GM18858 (cell line): Measurements from ENCODE around the gene UBL7.
"Not testable (repeated sequence)": the region's sequence is repeated elsewhere in the genome, so short reads cannot be mapped to it uniquely, and the experiment has no call there.

Experiments used
- ATAC-seq: cut with Tn5 transposase; IDR thresholded peaks from one replicate; pipeline ENCODE4 v1.9.1; 2021; ENCODE audit not compliant: unreplicated experiment

UBL7 gene

DNA sequence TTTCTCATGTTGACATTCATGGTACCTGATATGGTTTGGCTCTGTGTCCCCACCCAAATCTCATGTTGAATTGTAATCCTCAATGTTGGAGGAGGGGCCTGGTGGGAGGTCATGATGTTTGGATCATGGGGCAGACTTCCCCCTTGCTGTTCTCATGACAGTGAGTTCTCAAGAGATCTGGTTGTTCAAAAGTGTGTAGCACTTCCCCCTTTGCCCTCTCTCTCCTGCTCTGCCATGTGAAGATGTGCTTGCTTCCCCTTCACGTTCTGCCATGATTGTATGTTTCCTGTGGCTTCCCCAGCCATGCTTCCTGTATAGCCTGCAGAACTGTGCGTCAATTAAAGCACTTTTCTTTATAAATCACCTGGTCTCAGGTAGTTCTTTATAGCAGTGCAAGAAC lies 3.3 kb upstream of the UBL7 start:
- no peak for ATAC-seq

DNA sequence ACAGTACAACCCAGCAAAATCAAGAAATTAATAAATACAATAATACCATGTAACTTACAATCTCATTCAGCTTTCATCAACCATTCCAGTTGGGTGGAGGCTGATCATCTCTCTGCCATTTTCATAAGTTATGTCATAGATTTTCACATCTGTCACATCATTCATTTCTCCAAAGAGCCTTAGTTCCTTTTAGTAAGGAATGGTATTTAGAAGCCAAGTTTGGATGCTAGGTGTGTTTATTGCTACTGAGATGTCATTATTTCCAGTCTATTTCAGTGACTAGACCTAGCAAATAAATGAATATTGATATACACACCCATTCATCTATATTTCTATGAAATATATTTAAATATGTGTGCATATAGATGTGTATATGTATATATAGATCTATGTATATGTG lies 2.7 kb upstream of the UBL7 start:
- no peak for ATAC-seq

GRCh38 chr15:74461847-74462511 lies 1.0 kb upstream of the UBL7 start:
- no peak for ATAC-seq

DNA sequence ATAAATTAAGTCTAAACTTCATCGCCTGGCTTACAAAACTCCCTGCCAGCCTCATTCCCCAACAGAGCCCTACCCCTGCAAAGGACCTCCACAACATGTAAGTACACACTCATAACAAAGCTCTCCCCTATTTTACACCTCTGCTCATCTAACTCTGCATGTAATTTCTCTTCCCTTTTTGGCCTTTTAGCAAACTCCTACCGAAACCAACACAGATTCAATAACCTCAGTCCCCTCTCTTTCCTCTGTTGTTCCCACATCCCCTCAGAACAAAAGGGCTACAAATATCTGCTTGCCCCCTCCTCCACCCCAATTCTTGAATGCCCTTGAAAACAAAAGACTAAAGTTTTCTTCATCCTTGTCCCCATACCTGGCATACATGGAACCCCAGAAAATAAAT lies 662 bp downstream of the UBL7 start:
- no peak for ATAC-seq

GRCh38 chr15:74459798-74460197 lies 1.2 kb downstream of the UBL7 start:
- not testable (repeated sequence) for ATAC-seq

- no peak for ATAC-seq
Measured at GRCh38 chr15:74458473-74458872, 2.5 kb downstream of the UBL7 start.

DNA sequence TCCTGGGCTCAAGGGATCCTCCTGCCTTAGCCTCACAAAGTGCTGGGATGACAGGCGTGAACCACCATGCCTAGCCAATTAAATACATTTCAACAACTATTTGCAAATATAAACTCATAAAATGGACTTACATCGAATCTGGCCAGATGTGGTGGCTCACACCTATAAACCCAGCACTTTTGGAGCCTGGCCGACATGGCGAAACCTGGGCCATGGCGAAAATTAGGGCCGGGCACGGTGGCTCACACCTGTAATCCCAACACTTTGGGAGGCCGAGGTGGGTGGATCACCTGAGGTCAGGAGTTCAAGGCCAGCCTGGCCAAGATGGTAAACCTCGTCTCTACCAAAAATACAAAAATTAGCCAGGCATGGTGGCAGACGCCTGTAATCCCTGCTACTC lies 3.9 kb downstream of the UBL7 start:
- ATAC-seq: not testable (repeated sequence)

DNA sequence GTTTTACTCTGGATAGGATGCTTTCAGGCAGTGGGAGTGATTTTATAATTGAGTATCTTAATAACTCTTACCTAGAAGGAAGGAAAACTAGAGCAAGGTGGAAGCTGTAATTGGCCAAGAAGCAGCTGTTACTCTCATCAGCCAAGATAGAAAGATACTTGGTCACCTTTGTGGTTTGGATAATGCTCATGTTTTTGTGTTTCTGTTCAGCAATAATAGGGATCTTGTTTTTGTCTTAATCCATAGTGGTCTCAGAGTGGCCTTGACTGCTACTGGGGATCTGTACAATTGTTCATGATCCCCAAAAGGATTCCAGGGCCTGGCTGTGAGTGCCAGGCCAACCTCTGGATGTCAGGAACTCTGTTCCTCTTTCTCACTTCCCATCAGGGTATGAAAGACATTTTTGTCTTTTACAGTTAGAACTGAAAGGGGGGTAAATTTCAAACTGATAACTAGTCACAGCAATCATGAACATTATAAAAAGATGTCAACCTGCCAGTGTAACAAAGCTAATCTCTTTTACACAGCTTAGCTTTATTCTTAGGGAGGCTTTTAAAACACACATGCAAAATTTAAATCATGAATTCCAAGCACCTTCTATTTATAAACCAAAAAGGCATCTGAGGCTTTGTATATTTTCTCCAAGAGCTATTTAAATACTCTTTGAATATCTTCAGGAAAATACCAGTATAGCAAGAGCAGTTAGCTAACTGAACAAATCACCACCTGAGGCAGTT lies 6.0 kb downstream of the UBL7 start:
- ATAC-seq: no peak

- ATAC-seq: no peak
Measured at GRCh38 chr15:74453925-74454763, 6.8 kb downstream of the UBL7 start.

DNA sequence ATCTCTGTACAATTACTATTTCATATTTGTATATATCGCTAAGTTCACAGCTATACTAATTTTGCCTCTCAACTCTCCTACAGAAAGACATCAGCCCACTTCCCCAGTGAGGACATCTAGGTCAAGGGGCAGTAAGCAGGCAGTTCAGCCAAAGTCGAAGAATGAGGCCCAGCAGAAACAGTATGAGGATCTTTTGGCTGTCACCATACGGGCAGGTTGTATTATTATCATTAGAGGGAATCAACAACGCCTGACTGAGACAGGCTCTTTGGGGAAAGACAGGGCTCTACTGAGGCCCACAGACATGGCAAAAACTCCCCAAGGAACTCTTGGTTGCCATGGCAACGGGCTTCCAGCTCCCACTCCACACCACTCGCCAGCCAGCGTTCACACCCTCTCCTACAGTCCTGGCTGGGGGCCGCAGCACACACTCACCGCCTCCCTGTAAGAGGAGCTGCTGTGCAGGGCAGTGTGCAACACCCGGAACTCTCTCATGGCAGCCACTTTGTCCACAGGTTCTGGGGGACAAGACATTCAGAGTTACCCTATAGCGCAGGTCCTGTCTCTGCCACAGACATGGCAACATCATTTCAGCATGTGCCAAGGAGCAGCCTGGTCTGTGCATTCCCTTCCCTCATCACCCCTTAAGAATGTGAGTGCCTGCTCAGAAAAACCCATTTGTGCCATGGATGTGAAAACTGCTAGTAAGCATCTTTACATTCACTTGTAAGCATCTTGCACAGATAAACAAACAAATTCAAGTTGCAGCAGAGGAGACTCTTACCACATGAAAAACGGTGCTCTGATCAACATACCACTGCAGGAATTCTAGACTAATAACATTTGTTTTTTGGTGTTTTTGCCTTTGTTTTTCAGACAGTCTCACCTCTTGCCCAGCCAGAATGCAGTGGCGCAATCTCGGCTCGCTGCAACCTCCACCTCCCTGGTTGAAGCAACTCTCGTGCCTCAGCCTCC lies 8.8 kb downstream of the UBL7 start:
- no peak for ATAC-seq

DNA sequence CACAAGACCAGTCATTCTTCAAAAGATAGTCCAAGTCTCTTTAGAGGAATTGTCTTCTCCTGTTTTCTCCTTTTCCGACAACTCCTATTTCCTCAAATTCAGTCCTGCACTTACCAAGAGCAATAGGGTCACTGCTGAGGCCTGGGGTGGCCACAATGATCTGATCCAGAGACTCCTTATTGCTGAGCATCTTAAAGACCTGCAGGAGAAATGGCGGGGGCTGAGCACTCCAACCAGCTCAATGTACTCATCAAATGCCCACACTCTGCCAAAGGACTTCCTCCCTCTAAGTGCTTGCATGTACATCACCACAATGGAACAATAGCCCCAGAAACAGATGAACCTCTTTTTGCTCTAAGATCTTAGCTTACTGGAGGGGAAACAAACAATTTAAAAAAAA lies 9.6 kb downstream of the UBL7 start:
- no peak for ATAC-seq

- ATAC-seq: no peak
Measured at GRCh38 chr15:74449643-74450205, 11.2 kb downstream of the UBL7 start.

DNA sequence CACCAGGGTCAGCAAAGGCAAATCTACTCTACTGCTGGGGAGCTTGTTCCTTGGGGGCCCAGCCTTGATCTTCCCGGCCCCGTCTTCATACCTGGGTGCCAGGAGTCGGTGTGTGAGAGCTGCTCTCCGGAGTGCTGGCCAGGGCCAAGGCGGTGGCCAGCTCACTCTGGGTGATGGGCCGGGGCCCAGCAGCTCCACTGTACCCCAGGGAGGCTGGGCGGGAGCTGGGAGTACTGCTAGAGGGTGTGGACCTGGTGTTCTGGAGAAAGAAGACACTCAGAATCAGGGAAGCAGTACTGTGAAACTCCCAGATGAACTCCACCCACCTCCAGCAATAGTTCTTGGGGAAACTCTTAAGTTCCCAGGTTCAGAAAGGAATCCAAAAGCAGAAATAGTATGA lies 11.9 kb downstream of the UBL7 start:
- ATAC-seq: no peak

DNA sequence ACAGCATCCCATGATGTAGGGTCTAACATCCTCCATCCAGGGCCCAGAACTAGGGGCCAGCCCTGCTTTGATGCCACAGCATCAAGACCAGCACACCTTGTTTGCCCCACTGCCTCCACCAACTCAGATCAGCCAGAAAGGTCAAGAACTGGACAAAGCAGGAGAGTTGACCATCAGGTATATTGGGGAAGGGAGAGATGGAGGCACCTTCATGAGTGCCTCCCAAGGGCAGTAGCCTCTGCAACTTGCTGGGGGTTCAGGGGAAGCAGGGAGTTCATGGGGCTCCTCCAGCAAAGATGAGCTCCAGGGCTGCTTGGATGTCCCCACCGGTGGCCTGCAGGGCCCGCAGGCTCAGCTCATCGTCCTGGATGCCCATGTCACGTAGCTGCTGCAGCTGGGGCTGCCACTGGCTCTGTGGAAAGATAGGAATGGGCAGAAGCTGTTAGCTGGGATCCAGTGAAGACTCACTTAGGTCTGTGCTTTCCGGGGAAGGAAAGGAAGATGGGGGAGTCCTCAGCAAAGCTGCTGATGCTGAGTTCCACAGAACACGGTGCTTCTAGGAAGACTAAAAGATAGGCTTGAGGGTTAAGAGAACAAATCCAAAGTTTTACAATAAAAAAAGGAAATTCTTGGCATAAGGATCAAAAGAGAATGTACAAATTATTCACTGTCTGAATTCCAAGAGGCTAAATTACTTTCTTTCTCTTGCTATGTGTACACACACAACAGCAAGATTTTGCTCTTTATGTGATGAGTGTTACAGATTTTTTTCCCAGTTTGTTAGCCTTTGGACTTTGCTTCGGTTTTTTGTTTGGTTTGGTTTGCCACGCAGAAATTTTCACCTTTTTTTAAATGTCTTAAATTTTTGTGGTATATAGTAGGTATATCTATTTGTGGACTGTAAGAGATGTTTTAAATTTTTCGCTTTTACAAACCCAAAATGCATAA lies 14.9 kb downstream of the UBL7 start:
- ATAC-seq: no peak

DNA sequence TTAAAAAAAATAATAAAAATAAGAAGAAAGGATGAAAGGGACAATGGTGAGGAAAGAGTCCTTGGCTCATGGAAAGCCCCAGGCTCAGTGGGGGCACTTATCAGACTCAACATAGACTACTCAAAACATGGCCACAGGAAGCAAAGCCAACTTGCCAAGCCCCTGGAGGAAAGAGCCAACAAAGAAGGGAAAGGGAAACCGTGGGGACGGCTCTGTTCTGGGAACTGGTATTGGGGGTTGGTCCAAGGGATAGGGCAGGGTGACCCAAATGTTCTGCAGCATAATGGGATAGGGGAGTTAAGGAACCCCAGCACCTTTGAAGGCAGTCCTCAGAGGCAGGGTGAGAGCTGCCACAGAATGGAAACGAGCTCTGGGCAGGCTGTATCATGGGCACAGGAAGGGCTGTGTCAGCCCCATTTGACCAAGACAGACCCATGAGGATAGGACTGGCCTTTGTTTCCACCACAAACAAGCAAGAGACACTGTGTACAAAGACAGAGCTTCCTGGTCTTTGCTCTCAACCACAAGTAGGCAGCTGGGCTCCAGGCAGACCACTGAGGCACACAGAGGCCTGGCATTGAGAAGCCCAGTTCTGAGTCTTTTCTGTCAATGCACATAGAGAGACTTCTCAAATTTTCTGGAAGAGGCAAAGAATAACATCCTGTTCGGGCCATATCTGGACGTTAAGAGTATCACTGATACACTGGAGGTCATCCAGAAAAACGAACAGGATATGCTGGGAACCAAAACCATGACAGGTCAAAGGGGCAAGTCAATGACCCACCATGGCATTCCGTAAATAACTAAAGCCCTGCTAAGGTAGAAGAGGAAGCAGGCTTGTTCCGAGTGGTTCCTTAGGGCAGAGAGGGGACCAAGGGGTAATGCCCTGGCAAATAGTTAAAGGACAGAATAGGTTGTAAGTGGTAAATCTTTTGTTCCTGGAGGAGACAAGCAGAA lies 16.6 kb downstream of the UBL7 start:
- no peak for ATAC-seq

GRCh38 chr15:74443100-74443909 lies 17.7 kb downstream of the UBL7 start:
- ATAC-seq: no peak

DNA sequence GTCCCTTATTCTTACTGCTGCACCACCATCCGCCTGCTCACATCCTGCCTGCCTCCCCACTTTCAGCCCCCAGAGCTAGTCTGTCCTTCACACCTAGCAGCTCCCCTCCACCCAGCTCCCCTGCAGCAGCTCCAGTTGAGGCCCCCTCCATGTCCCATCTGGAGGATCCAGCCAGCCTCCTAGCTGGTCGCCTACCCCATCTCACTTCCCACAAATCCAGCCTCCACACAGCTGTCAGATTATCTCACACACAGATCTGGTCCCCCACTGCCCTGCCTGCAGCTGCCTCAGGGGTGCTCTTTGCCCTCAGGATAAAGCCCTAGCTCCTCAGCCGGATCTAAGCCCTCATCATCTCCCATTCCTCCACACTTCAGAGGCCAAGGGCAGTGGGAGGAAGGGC lies 18.4 kb downstream of the UBL7 start:
- no peak for ATAC-seq
